ENCODE measurements around the gene AUTS2.

The AUTS2 gene

GRCh38 chr7:70649323-70649722 lies 1051.0 kb downstream of the AUTS2 start:
- H3K4me3 ChIP-seq (replicated peaks; ENCODE audit: low read depth, low read length), result no peak overlapping the region
- DNase-seq (ENCODE audit: extremely low read depth, low read depth), result no peak
- no peak for TF ChIP-seq CTCF (IDR thresholded peaks at IDR 0.05; ENCODE audit: low read depth, low read length, missing control alignments)

- H3K4me3 ChIP-seq (replicated peaks; ENCODE audit: low read depth, low read length), result no peak overlapping the region
- TF ChIP-seq CTCF (IDR thresholded peaks at IDR 0.05; ENCODE audit: low read depth, low read length, missing control alignments), result no peak
- no peak for DNase-seq (ENCODE audit: extremely low read depth, low read depth)
Measured at GRCh38 chr7:70654146-70654545, 1055.9 kb downstream of the AUTS2 start.

GRCh38 chr7:70654979-70655378 lies 1056.7 kb downstream of the AUTS2 start:
- H3K4me3 ChIP-seq (replicated peaks; ENCODE audit: low read depth, low read length), result no peak overlapping the region
- no peak for TF ChIP-seq CTCF (IDR thresholded peaks at IDR 0.05; ENCODE audit: low read depth, low read length, missing control alignments)
- no peak for DNase-seq (ENCODE audit: extremely low read depth, low read depth)

- no peak for TF ChIP-seq CTCF (IDR thresholded peaks at IDR 0.05; ENCODE audit: low read depth, low read length, missing control alignments)
- DNase-seq (ENCODE audit: extremely low read depth, low read depth), result no peak
- no peak overlapping the region for H3K4me3 ChIP-seq (replicated peaks; ENCODE audit: low read depth, low read length)
Measured at GRCh38 chr7:70655694-70656093, 1057.4 kb downstream of the AUTS2 start.

- H3K4me3 ChIP-seq (replicated peaks; ENCODE audit: low read depth, low read length), result no peak overlapping the region
- no peak for TF ChIP-seq CTCF (IDR thresholded peaks at IDR 0.05; ENCODE audit: low read depth, low read length, missing control alignments)
- no peak for DNase-seq (ENCODE audit: extremely low read depth, low read depth)
Measured at GRCh38 chr7:70657571-70657970, 1059.3 kb downstream of the AUTS2 start.

GRCh38 chr7:70657989-70658632 lies 1059.8 kb downstream of the AUTS2 start:
- no peak for DNase-seq (ENCODE audit: extremely low read depth, low read depth)
- no peak overlapping the region for H3K4me3 ChIP-seq (replicated peaks; ENCODE audit: low read depth, low read length)
- no peak for TF ChIP-seq CTCF (IDR thresholded peaks at IDR 0.05; ENCODE audit: low read depth, low read length, missing control alignments)

- no peak for DNase-seq (ENCODE audit: extremely low read depth, low read depth)
- TF ChIP-seq CTCF (IDR thresholded peaks at IDR 0.05; ENCODE audit: low read depth, low read length, missing control alignments), result no peak
- no peak overlapping the region for H3K4me3 ChIP-seq (replicated peaks; ENCODE audit: low read depth, low read length)
Measured at GRCh38 chr7:70659263-70659662, 1061.0 kb downstream of the AUTS2 start.

Measured in HFF-Myc (cell line).